Tibial nerve (tissue), 4 donors: ENCODE measurements around the gene PTPRU. TPM values are rescaled to one million over a fixed set of nuclear protein-coding genes. Genes with fewer than 3 reads are reported as not detected.

Source experiments
- DNase-seq, 2 donors: peaks; one replicate each; pipeline ENCODE4 v3.0.0-alpha.2; 2019; ENCODE audit warnings: low spot score in 2 of 2
- H3K27ac ChIP-seq, 4 donors: fragments of 200-600 bp; sonication (generic) in 3 of 4; one replicate each; pipeline ENCODE4 v1.5.1; 2017 to 2019; ENCODE audit warnings: mild to moderate bottlenecking in 1 of 4
- H3K27me3 ChIP-seq, 2 donors: fragments of 200-600 bp; sonication (generic) in 1 of 2; one replicate each; pipeline versions ENCODE4 v1.5.1 to v1.6.0; 2017 to 2019
- H3K36me3 ChIP-seq, 3 donors: fragments of 200-600 bp; sonication (generic); one replicate each; pipeline ENCODE4 v1.5.1; 2018 to 2019
- H3K4me1 ChIP-seq, 4 donors: fragments of 200-600 bp; sonication (generic) in 3 of 4; one replicate each; pipeline ENCODE4 v1.5.1; 2017 to 2019
- H3K4me3 ChIP-seq, 4 donors: fragments of 200-600 bp; sonication (generic) in 3 of 4; one replicate each; pipeline ENCODE4 v1.5.1; 2017 to 2019; ENCODE audit warnings: mild to moderate bottlenecking in 1 of 4, moderate library complexity in 1 of 4
- H3K9me3 ChIP-seq, 4 donors: fragments of 200-600 bp; sonication (generic) in 3 of 4; one replicate each; pipeline ENCODE4 v1.5.1; 2017 to 2019
- CTCF ChIP-seq, 5 experiments: fragments of 200-600 bp in 3 of 5; fragments of 450-650 bp in 2 of 5; sonication (generic) in 3 of 5; IDR thresholded peaks; one replicate each; pipeline ENCODE4 v1.5.1; 2016 to 2019; ENCODE audit warnings: antibody characterized with exemption in 5 of 5, mild to moderate bottlenecking in 3 of 5, moderate library complexity in 2 of 5
- EP300 ChIP-seq, 2 donors: sonication (generic); formaldehyde crosslinking; IDR thresholded peaks; one replicate each; pipeline ENCODE4 v1.6.1; 2017; ENCODE audit warnings: antibody characterized with exemption in 2 of 2, mild to moderate bottlenecking in 1 of 2
- POLR2A ChIP-seq, 2 donors: fragments of 450-650 bp; IDR thresholded peaks; one replicate each; pipeline ENCODE4 v1.6.1; 2017; ENCODE audit warnings: antibody characterized with exemption in 2 of 2, mild to moderate bottlenecking in 2 of 2, moderate library complexity in 2 of 2
- WGBS, 2 donors: methylation state at CpG; one replicate each; pipeline ENCODE4 v1.1.5; 2018; 5-methylcytosine and 5-hydroxymethylcytosine counted together
- total RNA-seq, 4 donors: library from RNA; depleted of rRNA; stranded (reverse); fragments of >200 nt; gene quantifications; one replicate each; pipeline ENCODE4 v1.1.0, GENCODE V29; 2016

Gene PTPRU
- total RNA-seq, 4 donors from 2014 or later: 52.1 to 75.6 (median 63.7) TPM

GRCh38 chr1:29365906-29366670 lies 129.8 kb downstream of the PTPRU start:
- Histone ChIP-seq H3K4me1 (no peaks in the 10 kb centered on the region), H3K27ac (no peak overlapping the region), H3K36me3 (no peaks in the 10 kb centered on the region), H3K9me3 (peaks cover 0 to 8% (median 0%) of the 10 kb centered on the region in 4 donors), H3K4me3 (no peak overlapping the region), H3K27me3 (no peaks in the 10 kb centered on the region)
- WGBS, 2 donors: 88 to 91% methylated on average over 11 of the region's 11 CpGs
- TF ChIP-seq CTCF (IDR thresholded peaks at IDR 0.05) (no peak), POLR2A (IDR thresholded peaks at IDR 0.05) (no peak), EP300 (IDR thresholded peaks at IDR 0.05) (no peak)
- no peak for DNase-seq

- H3K27me3 ChIP-seq: peaks cover 0 to 2% of the 10 kb centered on the region in 2 donors
- H3K27ac ChIP-seq: no peak overlapping the region
- H3K4me3 ChIP-seq: no peak overlapping the region
- TF ChIP-seq POLR2A (IDR thresholded peaks at IDR 0.05): no peak
- no peak for TF ChIP-seq CTCF (IDR thresholded peaks at IDR 0.05)
- no peak for TF ChIP-seq EP300 (IDR thresholded peaks at IDR 0.05)
- 66 to 71% methylated on average over 16 to 17 of the region's 17 CpGs for WGBS, 2 donors
- no peaks in the 10 kb centered on the region for H3K4me1 ChIP-seq
- no peak for DNase-seq
- no peaks in the 10 kb centered on the region for H3K36me3 ChIP-seq
- peaks cover 0 to 8% (median 0%) of the 10 kb centered on the region in 4 donors for H3K9me3 ChIP-seq
Observed at GRCh38 chr1:29368936-29369932, 132.9 kb downstream of the PTPRU start.

- Histone ChIP-seq H3K36me3 (no peaks in the 10 kb centered on the region), H3K4me1 (no peaks in the 10 kb centered on the region), H3K4me3 (no peak overlapping the region), H3K9me3 (peaks cover 0 to 12% (median 0%) of the 10 kb centered on the region in 4 donors), H3K27me3 (peaks cover 0 to 5% of the 10 kb centered on the region in 2 donors), H3K27ac (no peak overlapping the region)
- TF ChIP-seq CTCF (IDR thresholded peaks at IDR 0.05) (no peak), EP300 (IDR thresholded peaks at IDR 0.05) (no peak)
- WGBS, 2 donors: 53 to 66% methylated on average over 3 of the region's 3 CpGs
- DNase-seq: no peak
Observed at GRCh38 chr1:29370067-29370466, 133.7 kb downstream of the PTPRU start.

GRCh38 chr1:29371332-29371731 lies 135.0 kb downstream of the PTPRU start:
- whole genome bisulfite sequencing, 2 donors: 73 to 81% methylated on average over 5 of the region's 5 CpGs
- H3K27me3 ChIP-seq: peaks cover 0 to 5% of the 10 kb centered on the region in 2 donors
- no peaks in the 10 kb centered on the region for H3K36me3 ChIP-seq
- H3K27ac ChIP-seq: no peak overlapping the region
- H3K9me3 ChIP-seq: peaks cover 0 to 17% (median 0%) of the 10 kb centered on the region in 4 donors
- H3K4me1 ChIP-seq: no peaks in the 10 kb centered on the region
- H3K4me3 ChIP-seq: no peak overlapping the region
- TF ChIP-seq EP300 (IDR thresholded peaks at IDR 0.05) (no peak), POLR2A (IDR thresholded peaks at IDR 0.05) (no peak), CTCF (IDR thresholded peaks at IDR 0.05) (no peak)
- no peak for DNase-seq
